Keratinocyte (primary cell): ENCODE measurements around the gene NEK6. TPM values are rescaled to one million over a fixed set of nuclear protein-coding genes. Genes with fewer than 3 reads are reported as not detected.

Source experiments
- DNase-seq: peaks from one replicate; pipeline ENCODE4 v3.0.0-alpha.2; 2011; ENCODE audit warnings: low read depth, missing footprints, low spot score
- FAIRE-seq: peaks from 2 replicates; lab custom pipeline; 2011; peaks lifted over from hg19 to GRCh38; lab: Jason Lieb, UNC
- H2AFZ ChIP-seq: 2 replicates; pipeline ENCODE4 v1.6.0; 2012; ENCODE audit warnings: low read length, control low read depth, inconsistent platforms; ENCODE audit not compliant: control insufficient read depth
- H3K27ac ChIP-seq: 2 replicates; pipeline ENCODE4 v1.5.1; 2011; ENCODE audit warnings: low read length; ENCODE audit not compliant: control insufficient read depth, insufficient read depth
- H3K27me3 ChIP-seq: 3 replicates; pipeline ENCODE4 v1.6.0; 2011; ENCODE audit warnings: low read length; ENCODE audit not compliant: control insufficient read depth, insufficient read depth; ENCODE audit errors: extremely low read depth
- H3K36me3 ChIP-seq, 2 experiments: 2 replicates in 1 of 2; 3 replicates in 1 of 2; pipeline ENCODE4 v1.5.1; 2011; ENCODE audit warnings: low read length in 2 of 2, mild to moderate bottlenecking in 1 of 2; ENCODE audit not compliant: control insufficient read depth in 2 of 2, insufficient read depth in 2 of 2; ENCODE audit errors: extremely low read depth in 1 of 2
- H3K4me1 ChIP-seq: 3 replicates; pipeline ENCODE4 v1.5.1; 2011; ENCODE audit warnings: low read length; ENCODE audit not compliant: control insufficient read depth, insufficient read depth; ENCODE audit errors: extremely low read depth
- H3K4me2 ChIP-seq: 3 replicates; pipeline ENCODE4 v1.6.0; 2011; ENCODE audit warnings: low read depth, low read length; ENCODE audit not compliant: control insufficient read depth, insufficient read depth; ENCODE audit errors: extremely low read depth
- H3K4me3 ChIP-seq, 3 experiments: fragments of 200-600 bp in 1 of 3; sonication (generic) in 1 of 3; 2 replicates in 2 of 3; 3 replicates in 1 of 3; pipeline ENCODE4 v1.5.1; 2011 to 2016; ENCODE audit warnings: low read length in 3 of 3, mild to moderate bottlenecking in 3 of 3, control low read depth in 2 of 3, inconsistent platforms in 1 of 3, low read depth in 1 of 3, mixed read lengths in 1 of 3, mixed run types in 1 of 3, moderate library complexity in 1 of 3; ENCODE audit not compliant: control insufficient read depth in 2 of 3, insufficient read depth in 2 of 3; ENCODE audit errors: extremely low read depth in 1 of 3
- H3K79me2 ChIP-seq: 2 replicates; pipeline ENCODE4 v1.6.0; 2012; ENCODE audit warnings: low read length; ENCODE audit not compliant: control insufficient read depth, insufficient read depth
- H3K9ac ChIP-seq: 3 replicates; pipeline ENCODE4 v1.6.0; 2011; ENCODE audit warnings: low read length; ENCODE audit not compliant: control insufficient read depth, insufficient read depth; ENCODE audit errors: extremely low read depth
- H3K9me1 ChIP-seq: 3 replicates; pipeline ENCODE4 v1.6.0; 2011; ENCODE audit warnings: low read length; ENCODE audit not compliant: control insufficient read depth, insufficient read depth; ENCODE audit errors: extremely low read depth
- H3K9me3 ChIP-seq: 2 replicates; pipeline ENCODE4 v1.5.1; 2012; ENCODE audit warnings: low read depth, low read length; ENCODE audit not compliant: control insufficient read depth
- H4K20me1 ChIP-seq: 3 replicates; pipeline ENCODE4 v1.6.0; 2011; ENCODE audit warnings: low read length; ENCODE audit not compliant: control insufficient read depth, insufficient read depth; ENCODE audit errors: extremely low read depth
- EZH2 ChIP-seq: IDR thresholded peaks from one replicate; pipeline ENCODE4 v1.6.1; 2012; ENCODE audit warnings: inconsistent platforms, mild to moderate bottlenecking, low read length, moderate library complexity
- dilution Hi-C: fragments of 300-500 bp; cut with MboI; formaldehyde crosslinking; loops from one replicate; pipeline ENCODE4 v1.7.0; 2020; ENCODE audit warnings: low sequenced_read_pairs; ENCODE audit not compliant: extremely low pct_ligation_motif_present
- polyA plus RNA-seq, 5 experiments: library from polyadenylated mRNA; depleted of rRNA in 3 of 5; stranded (reverse) in 3 of 5; stranded (forward) in 1 of 5; unstranded in 1 of 5; fragments of >200 nt; gene quantifications; 1 replicate in 1 of 5; 2 replicates in 3 of 5; 3 replicates in 1 of 5; pipeline versions ENCODE4 v1.2.1 to v1.2.3, GENCODE V29; 2011 to 2012; ENCODE audit warnings: missing spikeins in 2 of 5, low read depth in 1 of 5, low replicate concordance in 1 of 5
- TF ChIP-seq, protein P1 (sequence below), 3 experiments: IDR thresholded peaks in 1 of 3; conservative IDR thresholded peaks in 1 of 3; optimal IDR thresholded peaks in 1 of 3; 2 replicates in 2 of 3; 3 replicates in 1 of 3; pipeline versions ENCODE3 to v1.5.1; 2011; ENCODE audit warnings: low read length in 3 of 3, mild to moderate bottlenecking in 3 of 3, moderate library complexity in 2 of 3, control low read depth in 1 of 3, inconsistent platforms in 1 of 3; ENCODE audit not compliant: insufficient read depth in 2 of 3; ENCODE audit errors: extremely low read depth in 1 of 3

The NEK6 gene
- polyA plus RNA-seq, 1 donor (not counting 4 experiments of a cell fraction or from before 2014, with no cell fraction given), result 56.4 TPM

GRCh38 chr9:124209279-124209678, 48.5 kb upstream of the NEK6 start:
- Histone ChIP-seq H3K4me1 (no peaks in the 10 kb centered on the region), H3K79me2 (no peaks in the 10 kb centered on the region), H3K4me3 (no peak overlapping the region), H3K9me1 (no peaks in the 10 kb centered on the region), H3K36me3 (no peaks in the 10 kb centered on the region), H3K27me3 (peaks cover 12% of the 10 kb centered on the region), H2AFZ (no peak overlapping the region), H3K9me3 (no peaks in the 10 kb centered on the region), H3K9ac (no peak overlapping the region), H3K27ac (no peak overlapping the region), H3K4me2 (no peak overlapping the region), H4K20me1 (no peaks in the 10 kb centered on the region)
- dilution Hi-C loops, result no loop called here
- no peak for DNase-seq
- no peak for TF ChIP-seq EZH2
- TF ChIP-seq, protein P1, sequence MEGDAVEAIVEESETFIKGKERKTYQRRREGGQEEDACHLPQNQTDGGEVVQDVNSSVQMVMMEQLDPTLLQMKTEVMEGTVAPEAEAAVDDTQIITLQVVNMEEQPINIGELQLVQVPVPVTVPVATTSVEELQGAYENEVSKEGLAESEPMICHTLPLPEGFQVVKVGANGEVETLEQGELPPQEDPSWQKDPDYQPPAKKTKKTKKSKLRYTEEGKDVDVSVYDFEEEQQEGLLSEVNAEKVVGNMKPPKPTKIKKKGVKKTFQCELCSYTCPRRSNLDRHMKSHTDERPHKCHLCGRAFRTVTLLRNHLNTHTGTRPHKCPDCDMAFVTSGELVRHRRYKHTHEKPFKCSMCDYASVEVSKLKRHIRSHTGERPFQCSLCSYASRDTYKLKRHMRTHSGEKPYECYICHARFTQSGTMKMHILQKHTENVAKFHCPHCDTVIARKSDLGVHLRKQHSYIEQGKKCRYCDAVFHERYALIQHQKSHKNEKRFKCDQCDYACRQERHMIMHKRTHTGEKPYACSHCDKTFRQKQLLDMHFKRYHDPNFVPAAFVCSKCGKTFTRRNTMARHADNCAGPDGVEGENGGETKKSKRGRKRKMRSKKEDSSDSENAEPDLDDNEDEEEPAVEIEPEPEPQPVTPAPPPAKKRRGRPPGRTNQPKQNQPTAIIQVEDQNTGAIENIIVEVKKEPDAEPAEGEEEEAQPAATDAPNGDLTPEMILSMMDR (optimal IDR thresholded peaks at IDR 0.05 in 1 of 3, IDR thresholded peaks at IDR 0.05 in 1 of 3, conservative IDR thresholded peaks at IDR 0.05 in 1 of 3; ENCODE audit: extremely low read depth in 1 of 3, insufficient read depth in 2 of 3, low read length in 3 of 3), result no peak
- FAIRE-seq, result no peak

- Histone ChIP-seq H3K9me3 (no peaks in the 10 kb centered on the region), H3K27me3 (peaks cover 17% of the 10 kb centered on the region), H2AFZ (no peak overlapping the region), H4K20me1 (no peaks in the 10 kb centered on the region), H3K4me2 (no peak overlapping the region), H3K79me2 (no peaks in the 10 kb centered on the region), H3K36me3 (no peaks in the 10 kb centered on the region), H3K4me1 (no peaks in the 10 kb centered on the region), H3K9me1 (no peaks in the 10 kb centered on the region), H3K4me3 (no peak overlapping the region), H3K9ac (no peak overlapping the region), H3K27ac (no peak overlapping the region)
- DNase-seq, result no peak
- dilution Hi-C loops, result no loop called here
- FAIRE-seq, result no peak
- TF ChIP-seq, protein P1 (optimal IDR thresholded peaks at IDR 0.05 in 1 of 3, IDR thresholded peaks at IDR 0.05 in 1 of 3, conservative IDR thresholded peaks at IDR 0.05 in 1 of 3; ENCODE audit: extremely low read depth in 1 of 3, insufficient read depth in 2 of 3, low read length in 3 of 3), result no peak
- TF ChIP-seq EZH2, result no peak
Measured at GRCh38 chr9:124209774-124210173, 48.0 kb upstream of the NEK6 start.
